HG03064 (cell line): ENCODE measurements around the gene ATP5F1E.
A peak's percentile ranks its signal among the peaks of the same experiment; 100 is the strongest.

Experiments
- ATAC-seq: cut with Tn5 transposase; IDR thresholded peaks from one replicate; pipeline ENCODE4 v1.9.1; 2021; ENCODE audit warnings: low read depth; ENCODE audit not compliant: unreplicated experiment

Gene ATP5F1E

DNA sequence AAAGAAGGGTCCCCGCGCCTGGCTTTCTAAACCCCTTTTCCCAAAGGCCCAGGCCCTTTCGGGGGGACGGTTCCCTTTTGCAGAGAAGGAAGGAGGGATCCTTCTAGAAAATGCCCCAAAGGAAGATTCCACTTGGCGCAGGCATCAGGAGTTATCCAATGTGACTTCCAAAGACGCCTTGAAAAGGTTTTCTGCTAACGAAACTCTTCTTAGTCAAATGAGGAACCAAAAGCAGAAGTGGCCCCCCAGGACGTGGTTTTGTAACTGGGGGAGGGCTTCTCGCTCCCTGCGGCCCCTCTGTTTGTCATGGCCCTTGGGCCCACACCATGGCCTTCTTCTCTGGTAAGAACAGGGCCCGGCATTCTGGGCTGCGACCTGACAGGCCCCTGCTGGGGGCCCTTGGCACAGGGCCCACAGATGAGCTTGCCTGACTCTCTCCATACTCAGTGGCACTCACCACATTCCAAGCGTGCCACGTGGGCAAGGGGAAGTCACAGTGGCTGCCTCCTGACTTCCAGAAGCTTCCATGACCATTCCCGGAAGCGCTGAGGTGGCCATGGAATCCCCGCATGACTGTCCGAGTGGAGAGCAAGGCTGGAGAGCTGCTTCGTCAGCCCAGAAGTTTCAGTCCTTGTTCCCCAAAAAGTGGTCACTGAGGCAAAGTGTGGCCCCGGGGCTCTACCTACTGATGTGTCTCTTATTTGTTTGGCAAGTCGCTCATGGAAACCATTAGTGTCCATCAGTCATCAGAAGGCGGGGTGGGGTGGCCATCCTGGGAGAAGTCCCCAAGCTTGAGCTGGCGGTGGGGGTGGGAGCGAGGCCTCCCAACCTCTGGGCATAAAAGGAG lies 24.2 kb downstream of the ATP5F1E start:
- ATAC-seq: peak; percentile 28

DNA sequence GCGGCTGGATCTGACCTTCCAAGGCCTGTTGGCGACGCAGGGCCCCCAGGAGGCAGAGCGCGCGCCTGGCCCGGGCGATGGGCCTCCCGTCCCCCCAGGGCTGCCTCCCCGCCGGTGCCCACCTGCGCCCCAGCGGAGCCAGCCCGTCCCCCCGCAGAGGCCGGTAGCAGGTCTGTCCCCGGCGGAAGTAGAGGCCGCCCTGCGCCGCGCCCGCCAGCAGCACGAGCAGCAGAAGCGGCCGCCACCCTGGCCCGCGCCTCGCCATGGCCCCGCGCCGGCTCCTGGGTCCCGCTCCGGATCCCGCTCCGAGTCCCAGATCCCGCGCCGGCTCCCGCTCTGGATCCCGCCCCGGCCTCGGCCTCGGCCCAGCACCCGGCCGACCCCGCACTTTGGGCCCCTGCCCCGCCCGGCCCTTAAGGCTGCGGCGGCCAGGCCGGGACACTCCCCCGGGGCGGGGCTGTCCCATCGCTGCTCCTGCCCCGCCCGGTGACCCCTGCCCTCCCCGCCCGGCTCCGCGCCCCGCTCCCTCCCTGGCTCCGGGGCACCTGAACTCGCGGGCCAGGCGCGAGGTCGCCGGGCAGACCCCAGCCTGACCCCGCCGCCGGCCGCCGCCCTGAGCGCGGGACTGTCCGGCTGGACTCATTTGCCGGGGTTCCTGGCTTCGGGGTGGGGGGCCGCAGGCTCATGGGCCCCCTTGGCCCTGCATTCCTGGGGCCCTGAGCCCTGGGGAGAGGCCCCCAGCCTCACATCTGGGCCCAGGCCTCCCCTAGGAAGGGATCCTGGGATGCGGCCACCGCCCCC lies 25.1 kb downstream of the ATP5F1E start, which contains the start of gene CTSZ:
CTSZ (minus strand) TSS at position 391 of the 801 bp plus-strand sequence; CDS start at position 265, 126 bp downstream.
- no peak for ATAC-seq

DNA sequence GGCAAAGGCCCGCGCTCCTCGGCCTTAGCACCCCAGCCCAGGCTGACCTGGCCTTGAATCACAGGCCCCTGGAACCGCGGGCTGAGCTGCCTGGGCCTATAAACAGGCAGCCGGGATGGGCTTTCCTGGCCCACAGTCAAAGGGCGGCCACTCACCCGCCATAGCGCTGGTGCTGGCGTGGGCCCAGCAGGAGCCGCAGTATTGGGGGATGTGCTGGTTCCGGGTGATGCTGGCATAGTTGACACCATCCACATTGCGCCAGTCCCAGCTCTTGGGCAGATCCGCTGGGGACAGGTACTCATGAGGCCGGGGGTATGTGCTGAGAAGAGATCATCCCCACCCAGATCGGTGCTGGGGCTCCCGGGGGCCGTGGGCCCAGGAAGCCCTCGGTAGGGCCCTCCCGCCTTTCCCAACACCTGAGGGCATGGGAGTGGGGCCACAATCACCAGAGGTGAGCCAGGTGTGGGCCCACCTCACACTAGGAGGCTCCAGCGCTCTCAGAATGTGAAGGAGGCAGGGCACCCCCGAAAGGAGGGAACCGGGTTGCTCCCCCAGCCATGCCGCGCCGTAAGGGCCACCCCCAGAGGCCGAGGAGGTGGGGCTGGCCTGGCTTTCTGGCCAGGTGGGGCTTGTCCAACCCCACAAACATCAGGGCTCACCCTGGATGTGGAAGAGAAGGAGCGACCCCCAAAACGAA lies 25.8 kb downstream of the ATP5F1E start:
- no peak for ATAC-seq

DNA sequence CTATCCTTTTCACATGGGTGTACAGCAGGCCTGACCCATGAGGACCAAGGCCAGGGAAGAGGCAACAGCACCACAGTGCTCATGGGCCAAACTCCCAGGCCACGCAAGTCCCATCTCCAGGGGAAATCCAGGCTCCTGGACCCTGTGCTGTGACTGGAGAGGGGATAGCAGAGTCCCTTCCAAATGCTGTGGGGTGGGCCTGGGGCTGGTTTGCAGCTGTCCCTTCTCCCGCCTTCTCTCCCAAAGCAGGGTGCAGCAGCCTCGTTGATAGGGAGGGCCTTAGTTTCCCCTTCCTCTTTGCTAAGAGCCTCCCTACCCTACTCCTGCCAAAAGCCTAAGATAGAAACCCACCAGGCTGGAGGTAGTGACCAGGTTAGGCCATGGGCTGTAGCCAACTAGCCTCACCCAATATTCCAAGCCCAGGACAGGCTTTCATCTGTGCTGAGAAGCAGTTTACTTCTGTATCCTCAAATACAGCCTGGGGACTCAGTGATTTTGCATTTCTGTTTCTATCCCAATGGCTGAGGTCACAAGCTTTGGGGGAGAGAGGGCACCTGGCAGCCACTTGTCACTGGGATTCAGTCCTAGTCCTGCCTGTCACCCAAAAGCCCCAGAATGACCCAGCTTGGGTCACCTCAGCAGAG lies 26.5 kb downstream of the ATP5F1E start:
- ATAC-seq: no peak

DNA sequence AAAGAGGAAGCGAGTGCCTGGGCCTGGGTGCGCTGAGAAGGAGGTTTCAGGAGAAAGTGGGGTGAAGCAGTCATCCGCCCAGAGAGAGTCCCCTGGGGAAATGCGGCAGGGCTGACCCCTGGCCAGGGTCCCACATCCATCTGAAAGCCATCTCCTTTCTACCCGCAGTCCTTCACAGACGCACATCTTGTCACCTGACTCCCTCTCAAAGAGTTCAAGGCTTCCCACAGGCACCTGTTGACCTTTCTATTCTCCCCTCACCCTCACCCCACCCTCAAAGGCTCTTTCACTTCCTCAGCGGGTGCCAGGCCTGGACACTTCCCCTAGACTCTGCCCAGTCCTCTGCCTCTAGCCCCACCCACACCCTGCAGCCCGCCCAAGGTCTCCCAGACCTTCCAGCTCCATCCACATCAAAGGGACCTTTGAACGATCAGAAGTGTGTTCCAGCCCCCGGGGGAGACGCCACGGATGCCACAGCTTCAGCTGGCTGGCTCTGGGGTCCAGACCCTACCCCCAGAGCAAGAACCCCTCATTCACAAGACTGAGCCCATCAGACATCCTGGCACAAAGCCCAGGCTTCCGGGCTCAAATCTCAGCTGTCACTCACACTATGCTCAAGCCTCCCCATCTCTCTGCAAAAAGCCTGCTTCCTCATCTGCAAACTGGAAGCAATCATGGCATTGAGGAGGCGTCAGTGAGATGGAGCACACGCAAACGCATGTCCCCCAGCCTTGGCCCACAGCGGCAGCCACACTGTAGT lies 27.2 kb downstream of the ATP5F1E start:
- peak; percentile 50 for ATAC-seq

DNA sequence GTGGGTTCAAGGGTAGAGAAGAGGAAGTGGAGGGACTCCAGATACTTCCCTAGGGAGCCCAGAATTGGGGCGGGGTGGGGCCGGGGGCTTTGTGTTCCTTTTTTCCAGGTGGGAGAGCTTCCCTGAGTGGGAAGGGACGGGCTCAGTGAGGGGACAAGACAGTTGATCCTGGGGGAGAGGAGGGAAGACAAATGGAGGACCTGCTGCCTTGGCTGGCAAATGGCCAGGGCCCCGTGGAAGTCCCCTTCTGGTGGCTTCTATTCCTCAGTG lies 27.7 kb downstream of the ATP5F1E start:
- ATAC-seq: no peak

DNA sequence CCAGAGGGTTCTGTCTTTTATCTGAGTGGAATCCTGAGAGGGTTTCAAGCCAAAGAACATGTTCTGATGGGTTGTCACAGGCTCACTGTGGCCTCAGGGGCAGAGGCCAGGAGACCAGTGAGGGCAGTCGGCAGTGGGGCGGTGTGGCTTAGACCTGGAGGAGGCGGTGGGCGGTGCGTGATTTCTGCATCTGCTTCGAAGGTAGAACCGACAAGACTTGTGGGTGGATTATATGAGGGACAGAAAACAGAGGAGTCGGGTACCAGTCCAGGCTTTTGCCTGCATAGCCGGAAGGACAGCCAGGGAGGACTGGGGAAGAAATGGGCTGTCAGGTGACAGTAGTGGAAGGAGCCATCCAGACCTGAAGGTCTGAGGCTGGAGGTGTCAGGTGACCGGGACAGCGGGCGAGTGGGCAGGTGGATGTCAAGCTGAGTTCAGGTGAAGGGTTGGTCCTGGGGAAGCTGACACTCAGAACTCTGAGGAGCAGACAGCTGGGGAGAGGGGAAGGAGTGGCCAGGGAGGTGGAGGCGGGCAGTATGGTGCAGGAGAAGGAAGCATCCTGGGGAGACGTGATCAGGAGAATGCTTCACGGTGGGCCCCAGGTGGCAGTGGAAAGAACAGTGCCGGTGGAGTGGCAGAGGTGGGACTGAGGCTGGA lies 28.2 kb downstream of the ATP5F1E start:
- no peak for ATAC-seq

DNA sequence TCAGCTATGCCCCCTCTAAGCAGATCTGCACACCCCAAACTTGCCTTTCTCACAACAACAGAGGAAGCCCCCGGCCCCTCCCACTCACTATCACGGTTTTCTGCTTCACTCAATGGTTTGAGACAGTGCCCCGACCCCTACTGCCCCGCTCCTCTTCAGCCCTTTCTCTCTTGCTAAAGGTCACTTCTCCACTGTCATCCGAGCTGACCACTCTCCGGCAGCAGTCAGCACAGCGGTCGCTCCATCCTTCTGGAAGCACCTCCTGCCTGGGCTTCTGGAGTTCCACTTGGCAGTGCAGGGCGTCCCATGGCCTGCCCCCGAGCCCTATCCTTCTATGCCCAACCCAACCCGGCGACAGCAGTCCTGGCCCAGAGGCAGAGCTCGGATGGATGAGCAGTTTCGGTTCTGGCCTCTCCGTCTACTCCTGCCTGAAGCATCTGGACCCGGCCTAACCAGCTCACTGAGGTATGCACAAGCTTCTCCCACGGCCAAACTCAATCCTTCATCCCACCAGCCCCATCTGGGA lies 29.2 kb downstream of the ATP5F1E start:
- no peak for ATAC-seq

DNA sequence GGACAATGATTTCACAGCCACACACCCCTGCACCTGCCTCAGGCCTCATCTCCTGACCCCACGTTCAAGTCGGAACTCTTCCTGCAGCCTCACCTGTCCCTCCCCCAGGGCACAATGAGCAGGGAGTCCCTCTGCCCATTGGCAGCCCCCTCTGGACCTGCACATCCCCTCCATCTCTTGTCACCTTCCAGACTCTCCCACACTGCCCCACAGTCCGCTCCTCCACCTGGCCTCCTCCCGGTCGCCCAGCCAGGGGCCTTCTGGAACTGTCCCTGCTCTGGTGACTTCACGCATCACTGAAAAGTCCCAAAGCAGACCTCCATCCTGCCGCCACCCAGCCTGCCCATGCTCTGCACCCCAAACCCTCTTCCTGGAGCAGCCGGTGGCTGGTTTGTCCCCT lies 29.7 kb downstream of the ATP5F1E start:
- ATAC-seq: no peak

DNA sequence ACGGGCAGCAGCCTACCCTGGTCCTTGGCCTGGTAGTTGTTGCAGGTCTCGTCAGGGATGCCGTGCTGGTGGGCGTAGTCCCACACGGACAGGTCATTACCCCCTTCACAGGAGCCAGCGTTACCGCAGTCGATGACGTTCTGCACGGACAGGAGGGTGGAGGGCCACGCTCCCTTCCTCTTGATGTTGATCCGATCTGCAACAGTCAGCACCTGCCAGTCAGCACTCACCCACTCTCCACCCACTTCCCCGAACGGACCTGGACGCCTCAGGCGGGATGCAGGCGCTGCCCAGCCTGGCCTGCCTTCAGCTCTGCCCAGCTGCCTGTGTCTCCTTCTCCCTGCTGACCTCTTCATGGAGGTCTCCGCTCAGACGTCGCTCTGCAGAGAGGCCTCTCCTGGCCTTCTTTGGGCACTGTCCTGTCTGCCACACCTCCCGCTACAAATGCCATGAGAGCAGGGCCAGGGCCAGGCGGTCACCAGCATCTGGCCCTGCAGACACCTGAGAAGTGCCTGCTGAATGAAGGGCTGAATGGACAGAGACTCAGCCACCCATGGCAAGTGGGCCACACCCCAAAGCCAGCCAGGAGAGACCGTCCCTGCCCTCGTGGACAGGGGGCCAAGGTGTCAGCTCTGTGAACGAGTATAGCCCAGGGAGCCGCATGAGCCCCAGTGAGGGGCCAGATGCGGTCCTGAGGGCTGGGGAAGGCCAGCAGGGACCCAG lies 30.5 kb downstream of the ATP5F1E start:
- no peak for ATAC-seq

DNA sequence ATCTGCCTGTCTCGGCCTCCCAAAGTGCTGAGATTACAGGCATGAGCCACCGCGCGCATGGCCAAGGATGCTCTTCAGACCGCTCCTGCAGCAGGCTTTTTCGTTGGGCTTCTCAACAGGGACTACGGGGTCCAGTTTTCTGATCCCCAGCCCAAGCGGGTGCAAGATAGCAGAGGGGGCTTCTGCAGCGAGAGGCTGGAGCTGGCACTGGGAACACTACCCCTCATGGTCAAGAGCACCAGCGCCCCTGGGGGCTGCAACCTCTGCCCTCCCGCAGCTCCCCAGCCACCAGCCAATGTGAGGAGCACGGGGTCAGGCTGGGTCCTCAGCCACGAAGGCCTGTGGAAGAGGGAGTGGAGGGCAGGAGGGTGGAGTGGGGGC lies 31.1 kb downstream of the ATP5F1E start:
- no peak for ATAC-seq

DNA sequence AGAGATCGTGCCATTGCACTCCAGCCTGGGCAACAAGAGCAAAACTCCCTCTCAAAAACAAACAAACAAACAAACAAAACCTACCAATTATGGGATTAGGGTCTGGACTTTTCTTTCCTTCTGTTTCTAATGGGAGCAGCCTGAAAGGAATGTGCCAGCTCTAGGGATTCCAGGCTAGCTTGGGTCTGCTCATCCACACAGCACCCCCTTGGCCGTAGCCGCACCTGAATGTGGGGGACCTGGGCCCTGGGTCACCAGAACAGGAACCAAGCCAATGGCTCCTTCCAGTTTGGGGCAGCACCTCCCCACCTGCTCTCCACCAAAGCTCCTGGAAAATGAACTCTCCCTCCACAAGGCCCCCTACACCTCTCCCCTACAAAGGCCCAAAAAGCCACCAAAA lies 31.8 kb downstream of the ATP5F1E start:
- no peak for ATAC-seq

DNA sequence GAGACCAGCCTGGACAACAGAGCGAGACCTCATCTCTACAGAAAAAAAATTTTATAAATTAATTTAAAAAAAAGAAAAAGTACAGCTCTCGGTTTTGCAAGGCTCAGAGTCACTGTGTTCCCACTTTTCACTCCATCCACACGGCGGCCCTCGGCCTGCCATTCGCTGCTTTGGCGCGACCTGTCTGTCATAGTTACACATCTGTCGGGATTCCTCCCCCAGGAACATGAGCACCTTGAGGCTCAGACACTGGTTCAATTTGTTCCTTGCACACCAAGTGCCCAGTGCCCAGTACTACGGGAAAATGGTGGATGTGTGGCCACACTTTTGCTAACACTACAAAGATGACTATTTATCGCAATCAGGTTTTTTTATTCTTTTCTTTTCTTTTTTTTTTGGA lies 33.5 kb downstream of the ATP5F1E start:
- ATAC-seq: no peak

DNA sequence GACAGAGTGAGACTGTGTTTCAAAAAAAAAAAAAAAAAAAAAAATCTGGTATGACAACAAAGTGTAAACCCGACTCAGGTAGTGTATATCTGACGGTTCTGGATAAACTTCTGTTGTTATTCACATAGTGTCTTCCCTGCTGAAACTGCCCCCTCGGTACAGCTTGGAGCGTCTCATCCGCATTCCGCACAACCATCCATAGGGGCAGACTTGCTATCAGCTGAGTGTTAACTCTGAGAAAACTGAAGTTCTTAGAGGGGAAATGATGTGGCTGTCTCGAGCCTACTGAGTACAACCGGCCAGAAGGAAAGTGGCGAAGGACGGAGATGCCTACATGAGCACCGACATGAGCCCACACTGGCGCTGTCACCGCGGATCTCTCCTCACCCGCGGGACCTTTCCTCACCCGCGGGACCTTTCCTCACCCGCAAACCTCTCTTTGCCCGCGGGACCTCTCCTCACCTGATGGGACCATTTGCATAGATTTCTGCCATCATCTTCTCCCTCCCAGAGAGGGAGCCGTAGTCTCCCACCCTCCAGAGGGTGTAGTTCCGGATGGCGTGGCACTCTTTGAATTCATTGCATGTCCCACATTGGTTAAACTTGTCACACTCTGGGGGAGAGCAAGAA lies 34.9 kb downstream of the ATP5F1E start:
- ATAC-seq: no peak

DNA sequence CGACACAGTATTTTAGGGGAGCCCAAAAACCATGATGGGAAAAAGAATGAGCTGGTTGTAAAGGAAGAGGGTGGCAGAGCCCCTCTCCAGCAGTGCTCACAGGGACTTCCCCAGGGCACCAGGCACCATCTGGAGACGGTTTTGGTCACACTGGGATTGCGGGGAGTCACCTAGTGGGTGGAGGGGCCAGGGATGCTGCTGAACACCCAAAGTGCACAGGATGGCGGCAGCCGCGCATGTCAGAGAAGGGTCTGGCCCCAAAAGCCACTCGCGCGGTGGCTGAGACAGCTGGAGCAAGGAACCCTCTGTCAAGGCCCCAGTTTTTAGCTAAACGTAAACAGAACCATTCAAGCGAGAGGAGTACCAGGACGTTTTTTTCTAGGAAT lies 35.9 kb downstream of the ATP5F1E start:
- ATAC-seq: no peak

DNA sequence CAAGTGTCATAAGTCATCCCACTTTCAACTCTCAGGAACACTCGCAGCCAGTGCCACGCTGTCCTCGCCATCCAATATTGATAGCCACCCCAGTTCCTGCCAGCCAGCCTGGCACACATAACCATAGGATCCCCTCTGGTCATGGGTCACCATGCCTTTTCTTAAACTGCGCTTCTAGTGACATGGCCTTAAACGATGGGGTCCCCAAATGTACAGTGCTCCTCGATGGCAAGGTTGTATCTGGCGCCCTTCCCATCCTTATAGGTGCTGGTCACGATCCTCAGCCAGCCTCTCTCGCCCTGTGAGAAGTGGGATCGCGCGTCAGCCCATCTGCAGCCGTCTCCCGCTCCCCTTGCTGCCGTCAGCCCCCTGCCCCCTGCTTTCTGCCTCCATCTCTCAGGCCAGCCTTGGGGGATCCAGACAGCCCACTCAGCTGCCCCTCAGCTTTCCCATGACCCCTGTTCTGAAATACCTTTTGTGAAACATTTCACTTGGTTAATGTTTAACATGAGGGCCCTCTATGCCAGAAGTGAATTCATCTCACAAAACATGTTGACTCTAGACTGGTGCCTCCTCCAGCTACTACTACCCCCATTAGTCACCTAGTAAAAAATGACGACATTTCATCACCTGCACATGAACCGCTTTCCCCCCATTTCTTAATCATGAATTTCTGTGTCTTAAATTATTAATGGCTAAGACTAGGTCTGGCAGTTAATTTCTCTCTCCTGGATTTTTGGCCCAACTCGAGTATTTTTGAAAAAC lies 36.5 kb downstream of the ATP5F1E start:
- ATAC-seq: no peak

DNA sequence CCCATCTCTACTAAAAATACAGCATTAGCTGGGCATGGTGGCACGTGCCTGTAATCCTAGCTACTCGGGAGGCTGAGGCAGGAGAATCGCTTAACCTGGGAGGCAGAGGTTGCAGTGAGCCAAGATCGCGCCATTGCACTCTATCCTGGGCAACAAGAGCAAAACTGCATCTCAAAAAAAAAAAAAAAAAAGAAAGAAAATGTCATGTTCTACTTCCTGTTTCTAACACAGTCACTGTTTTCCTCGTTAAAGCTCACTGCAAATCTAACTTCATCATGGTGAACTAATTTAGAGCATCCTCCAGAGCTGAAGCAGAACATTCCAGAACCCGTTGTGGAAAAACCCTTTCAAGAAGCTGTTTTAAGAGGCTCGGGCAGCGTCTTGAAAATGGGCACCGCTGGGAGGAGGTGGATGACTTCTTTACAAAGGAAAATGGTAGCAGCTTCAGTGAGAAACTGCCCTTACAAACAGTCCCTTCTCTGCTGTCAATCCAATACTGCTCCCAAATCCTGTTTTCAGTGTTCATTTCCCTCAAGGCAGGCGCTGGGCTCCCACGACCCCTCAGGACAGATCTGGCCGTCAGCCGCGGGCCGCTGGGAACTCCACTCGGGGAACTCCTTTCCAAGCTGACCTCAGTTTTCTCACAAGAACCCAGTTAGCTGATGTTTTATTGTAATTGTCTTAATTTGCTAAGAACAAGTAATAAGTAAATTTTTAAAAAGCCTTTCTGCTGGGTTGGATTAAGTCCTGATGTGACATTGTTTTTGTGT lies 37.6 kb downstream of the ATP5F1E start:
- no peak for ATAC-seq
